ENCODE results near the gene MYO7A.

GRCh38 chr11:77085652-77086051, 42.4 kb upstream of the MYO7A start:
- no peak for TF ChIP-seq CTCF (IDR thresholded peaks at IDR 0.05; ENCODE audit: low read length)
- TF ChIP-seq EZH2 (optimal IDR thresholded peaks at IDR 0.05; ENCODE audit: low read depth, low read length) = no peak

Data from MM.1S (cell line).